Prostate gland (tissue), 2 donors: ENCODE data around the gene SMIM23. TPM values are rescaled to one million over a fixed set of nuclear protein-coding genes. Genes with fewer than 3 reads are reported as not detected.

Experiments used
- DNase-seq: peaks from one replicate; pipeline ENCODE4 v3.0.0-alpha.2; 2019; ENCODE audit warnings: low spot score
- H3K27ac ChIP-seq, 2 donors: fragments of 200-600 bp; sonication (generic); 2 replicates each; pipeline ENCODE4 v1.5.1; 2017 to 2019
- H3K27me3 ChIP-seq: fragments of 200-600 bp; sonication (generic); replicated peaks from 2 replicates; pipeline ENCODE4 v1.5.1; 2019; ENCODE audit not compliant: insufficient read depth
- H3K36me3 ChIP-seq, 2 donors: fragments of 200-600 bp; sonication (generic); 1 replicate in 1 of 2; 2 replicates in 1 of 2; pipeline versions ENCODE4 v1.5.1 to v1.8.1; 2017 to 2019
- H3K4me1 ChIP-seq: fragments of 200-600 bp; sonication (generic); replicated peaks from 2 replicates; pipeline ENCODE4 v1.5.1; 2019
- H3K4me3 ChIP-seq, 2 donors: fragments of 200-600 bp; sonication (generic); 2 replicates each; pipeline ENCODE4 v1.5.1; 2017 to 2019
- H3K9me3 ChIP-seq: fragments of 200-600 bp; sonication (generic); 2 replicates; pipeline ENCODE4 v1.5.1; 2017
- CTCF ChIP-seq, 4 experiments: fragments of 200-600 bp in 2 of 4; fragments of 450-650 bp in 2 of 4; sonication (generic) in 2 of 4; IDR thresholded peaks; 1 replicate in 3 of 4; 2 replicates in 1 of 4; pipeline ENCODE4 v1.5.1; 2016 to 2019; ENCODE audit warnings: antibody characterized with exemption in 4 of 4, mild to moderate bottlenecking in 2 of 4, moderate library complexity in 2 of 4
- POLR2A ChIP-seq: fragments of 450-650 bp; IDR thresholded peaks from one replicate; pipeline ENCODE4 v1.6.1; 2016; ENCODE audit warnings: antibody characterized with exemption, mild to moderate bottlenecking
- POLR2AphosphoS5 ChIP-seq: sonication (generic); formaldehyde crosslinking; IDR thresholded peaks from one replicate; pipeline ENCODE4 v1.6.1; 2017; ENCODE audit warnings: antibody characterized with exemption
- WGBS: methylation state at CpG from one replicate; pipeline ENCODE4 v1.1.5; 2018; 5-methylcytosine and 5-hydroxymethylcytosine counted together
- intact Hi-C: fragments of 100-400 bp; cut with DNase I; formaldehyde crosslinking; loops from one replicate; pipeline ENCODE4 v1.14.2; 2022
- total RNA-seq, 2 donors: library from RNA; depleted of rRNA; stranded (reverse); fragments of >200 nt; gene quantifications; one replicate each; pipeline ENCODE4 v1.1.0, GENCODE V29; 2016

Gene SMIM23
- total RNA-seq, 2 donors from 2014 or later, result not detected

- Histone ChIP-seq H3K27me3 (no peaks in the 10 kb centered on the region), H3K27ac (no peak overlapping the region), H3K4me1 (no peaks in the 10 kb centered on the region), H3K4me3 (no peak overlapping the region), H3K9me3 (no peaks in the 10 kb centered on the region), H3K36me3 (no peaks in the 10 kb centered on the region)
- DNase-seq, result no peak
- WGBS, result 92% methylated on average over 5 of the region's 5 CpGs
- intact Hi-C loops, result no loop called here
- no peak for TF ChIP-seq POLR2A
- TF ChIP-seq CTCF (IDR thresholded peaks at IDR 0.05), result no peak
- TF ChIP-seq POLR2AphosphoS5, result no peak
Observed at GRCh38 chr5:171797543-171797942, 11.9 kb downstream of the SMIM23 start.

GRCh38 chr5:171798418-171798817 lies 12.8 kb downstream of the SMIM23 start:
- Histone ChIP-seq H3K9me3 (no peaks in the 10 kb centered on the region), H3K27me3 (no peaks in the 10 kb centered on the region), H3K27ac (no peak overlapping the region), H3K36me3 (no peaks in the 10 kb centered on the region), H3K4me1 (no peaks in the 10 kb centered on the region), H3K4me3 (no peak overlapping the region)
- DNase-seq, result no peak
- TF ChIP-seq POLR2AphosphoS5 (no peak), CTCF (IDR thresholded peaks at IDR 0.05) (no peak), POLR2A (no peak)
- WGBS, result 62% methylated on average over 8 of the region's 8 CpGs
- intact Hi-C loops, result no loop called here

GRCh38 chr5:171801839-171802238 lies 16.2 kb downstream of the SMIM23 start:
- TF ChIP-seq POLR2A (no peak), POLR2AphosphoS5 (no peak), CTCF (IDR thresholded peaks at IDR 0.05) (no peak)
- H3K36me3 ChIP-seq, result no peaks in the 10 kb centered on the region
- H3K27ac ChIP-seq, result no peak overlapping the region
- no peaks in the 10 kb centered on the region for H3K9me3 ChIP-seq
- H3K27me3 ChIP-seq, result peaks cover 4% of the 10 kb centered on the region
- intact Hi-C loops, result no loop called here
- no peak for DNase-seq
- WGBS, result 94% methylated on average over 1 of the region's 1 CpG
- H3K4me1 ChIP-seq, result no peaks in the 10 kb centered on the region
- H3K4me3 ChIP-seq, result no peak overlapping the region

GRCh38 chr5:171805746-171806145 lies 20.1 kb downstream of the SMIM23 start:
- Histone ChIP-seq H3K27ac (no peak overlapping the region), H3K27me3 (peaks cover 4% of the 10 kb centered on the region), H3K36me3 (no peaks in the 10 kb centered on the region), H3K4me1 (no peaks in the 10 kb centered on the region), H3K4me3 (no peak overlapping the region), H3K9me3 (no peaks in the 10 kb centered on the region)
- 85% methylated on average over 4 of the region's 4 CpGs for WGBS
- no peak for TF ChIP-seq POLR2A
- TF ChIP-seq CTCF (IDR thresholded peaks at IDR 0.05), result no peak
- no peak for DNase-seq
- intact Hi-C loops, result no loop called here

GRCh38 chr5:171806976-171807747 lies 21.5 kb downstream of the SMIM23 start:
- H3K4me1 ChIP-seq, result no peaks in the 10 kb centered on the region
- no peak for DNase-seq
- no peak overlapping the region for H3K27ac ChIP-seq
- H3K36me3 ChIP-seq, result no peaks in the 10 kb centered on the region
- 11% methylated on average over 22 of the region's 22 CpGs for WGBS
- no peaks in the 10 kb centered on the region for H3K9me3 ChIP-seq
- intact Hi-C loops, result no loop called here
- TF ChIP-seq POLR2AphosphoS5 (no peak), CTCF (IDR thresholded peaks at IDR 0.05) (no peak), POLR2A (no peak)
- no peak overlapping the region for H3K4me3 ChIP-seq
- H3K27me3 ChIP-seq, result peaks cover 4% of the 10 kb centered on the region
